Measurements from ENCODE around the gene PPP2R2C. TPM values are rescaled to one million over a fixed set of nuclear protein-coding genes. Genes with fewer than 3 reads are reported as not detected.

PPP2R2C gene
- total RNA-seq, 1 experiment from 2014 or later = 26.7 TPM

GRCh38 chr4:6332042-6332668, 140.3 kb downstream of the PPP2R2C start:
- Histone ChIP-seq H3K27ac (ENCODE audit: low read length) (no peak overlapping the region), H3K4me3 (ENCODE audit: low read depth in 2 of 2, low read length in 2 of 2) (no peak overlapping the region), H3K9me3 (ENCODE audit: control insufficient read depth, insufficient read depth, low read depth, low read length) (no peaks in the 10 kb centered on the region), H3K4me1 (ENCODE audit: control insufficient read depth, insufficient read depth, low read length) (no peaks in the 10 kb centered on the region), H3K36me3 (ENCODE audit: control insufficient read depth, insufficient read depth, low read length) (no peaks in the 10 kb centered on the region), H3K27me3 (ENCODE audit: control insufficient read depth, insufficient read depth, low read length) (no peaks in the 10 kb centered on the region)
- CTCF ChIA-PET = interaction anchor here (3.0 kb wide), 1 partner anchor 82 kb away, joined by 10 read pairs; no protein-coding TSS in a partner anchor
- DNase-seq (ENCODE audit: low read depth, low spot score) = no peak
- ATAC-seq = peak; percentile 37; the same call in 1 of the 2 replicates
- POLR2A ChIA-PET = no interaction called here
- TF ChIP-seq SIN3A (IDR thresholded peaks at IDR 0.05; ENCODE audit: borderline replicate concordance, insufficient read depth, low read depth, low read length) (no peak), REST (IDR thresholded peaks at IDR 0.05; ENCODE audit: insufficient read depth in 1 of 2, low read depth in 2 of 2, low read length in 1 of 2) (no peak), POLR2AphosphoS5 (IDR thresholded peaks at IDR 0.05; ENCODE audit: low read depth, low read length) (no peak), TCF7L2 (IDR thresholded peaks at IDR 0.05; ENCODE audit: low read depth, low read length) (no peak), CTCF (IDR thresholded peaks at IDR 0.05) (no peak)
- in situ Hi-C loops (cut with HindIII; ENCODE audit: low pct_unique_long_range_greater_than_20kb, low sequenced_read_pairs) = no loop called here
- no TSS peak for BruUV-seq (replicated peaks)
- intact Hi-C loops (cut with micrococcal nuclease; ENCODE audit: unreplicated experiment) = loop anchor here (2.0 kb wide), 1 partner anchor 215 kb away; no protein-coding TSS in a partner anchor

- no peak for TF ChIP-seq CTCF (IDR thresholded peaks at IDR 0.05)
- no peak for TF ChIP-seq TCF7L2 (IDR thresholded peaks at IDR 0.05; ENCODE audit: low read depth, low read length)
- TF ChIP-seq POLR2AphosphoS5 (IDR thresholded peaks at IDR 0.05; ENCODE audit: low read depth, low read length) = no peak
- TF ChIP-seq REST (IDR thresholded peaks at IDR 0.05; ENCODE audit: insufficient read depth in 1 of 2, low read depth in 2 of 2, low read length in 1 of 2) = no peak
- TF ChIP-seq SIN3A (IDR thresholded peaks at IDR 0.05; ENCODE audit: borderline replicate concordance, insufficient read depth, low read depth, low read length) = no peak
- Histone ChIP-seq H3K27me3 (ENCODE audit: control insufficient read depth, insufficient read depth, low read length) (no peaks in the 10 kb centered on the region), H3K4me1 (ENCODE audit: control insufficient read depth, insufficient read depth, low read length) (no peaks in the 10 kb centered on the region), H3K4me3 (ENCODE audit: low read depth in 2 of 2, low read length in 2 of 2) (no peak overlapping the region), H3K9me3 (ENCODE audit: control insufficient read depth, insufficient read depth, low read depth, low read length) (no peaks in the 10 kb centered on the region), H3K27ac (ENCODE audit: low read length) (no peak overlapping the region), H3K36me3 (ENCODE audit: control insufficient read depth, insufficient read depth, low read length) (no peaks in the 10 kb centered on the region)
- no peak for DNase-seq (ENCODE audit: low read depth, low spot score)
- BruUV-seq (replicated peaks) = no TSS peak
- POLR2A ChIA-PET = interaction anchor here (0.5 kb wide), 1 partner anchor 11 kb away, joined by 9 read pairs; no protein-coding TSS in a partner anchor
- no peak for ATAC-seq
- intact Hi-C loops (cut with micrococcal nuclease; ENCODE audit: unreplicated experiment) (no loop called here), in situ Hi-C loops (cut with HindIII; ENCODE audit: low pct_unique_long_range_greater_than_20kb, low sequenced_read_pairs) (no loop called here)
- CTCF ChIA-PET = interaction anchor here (0.6 to 3.0 kb wide), 7 partner anchors 67 to 375 kb away, joined by 3 to 14 read pairs (median 5); no protein-coding TSS in a partner anchor
Observed at GRCh38 chr4:6331468-6331867, 140.9 kb downstream of the PPP2R2C start.
